Measurements from ENCODE around the gene MLLT1.

- TF ChIP-seq POLR2A (IDR thresholded peaks at IDR 0.05; ENCODE audit: low read depth, low read length): no peak
- TF ChIP-seq PAX5 (IDR thresholded peaks at IDR 0.05; ENCODE audit: insufficient read depth, low read length, severe bottlenecking): no peak
These were observed 42.5 kb upstream of the MLLT1 start for GRCh38 chr19:6322284-6322683.

Measured in GM12891 (cell line).